GM18519 (cell line): ENCODE results near the gene GNA12.

Experiments used
- ATAC-seq: cut with Tn5 transposase; IDR thresholded peaks from one replicate; pipeline ENCODE4 v1.9.1; 2021; ENCODE audit warnings: mild to moderate bottlenecking, moderate library complexity; ENCODE audit not compliant: unreplicated experiment, low FRiP score

GNA12 gene

DNA sequence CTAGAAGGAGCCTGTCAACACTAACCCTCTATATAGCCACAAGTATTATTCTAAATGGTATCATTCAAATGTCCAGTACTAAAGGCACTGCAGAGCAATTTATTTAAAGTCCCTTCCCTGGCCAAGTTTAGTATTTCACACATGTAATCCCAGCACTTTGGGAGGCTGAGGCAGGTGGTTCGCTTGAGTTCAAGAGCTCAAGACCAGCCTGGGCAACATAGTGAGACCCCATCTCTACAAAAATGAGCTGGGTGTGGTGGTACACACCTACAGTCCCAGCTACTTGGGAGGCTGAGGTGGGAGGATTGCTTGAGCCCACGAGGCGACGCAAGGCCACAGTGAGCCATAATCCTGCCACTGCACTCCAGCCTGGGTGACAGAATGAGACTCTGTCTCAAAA is 3.6 kb downstream of the GNA12 start:
- no peak for ATAC-seq

DNA sequence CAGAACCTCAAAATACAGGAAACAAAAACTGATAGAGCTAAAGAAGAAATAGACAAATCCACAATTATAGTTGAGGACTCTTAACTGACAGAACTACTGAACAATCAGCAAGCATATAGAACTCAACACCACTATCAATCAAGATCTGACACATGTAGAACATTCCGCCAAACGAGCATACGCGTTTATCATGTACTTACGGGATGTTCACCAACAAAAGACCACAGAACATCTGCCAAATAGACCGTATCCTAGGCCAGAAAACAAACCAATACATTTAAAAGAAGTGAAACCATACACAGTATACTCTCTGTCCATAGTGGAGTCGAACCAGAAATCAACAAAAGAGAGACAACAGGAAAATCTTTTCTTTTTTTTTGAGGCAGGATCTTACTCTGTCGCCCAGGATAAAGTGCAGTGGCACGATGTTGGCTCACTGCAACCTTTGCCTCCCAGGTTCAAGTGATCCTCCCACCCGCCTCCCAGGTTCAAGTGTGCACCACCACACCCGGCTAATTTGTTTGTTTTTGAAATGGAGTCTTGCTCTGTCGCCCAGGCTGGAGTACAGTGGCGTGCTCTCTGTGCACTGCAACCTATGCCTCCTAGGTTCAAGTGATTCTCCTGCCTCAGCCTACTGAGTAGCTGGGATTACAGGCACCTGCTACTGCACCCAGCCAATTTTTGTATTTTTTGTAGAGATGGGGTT is 5.1 kb downstream of the GNA12 start:
- ATAC-seq: no peak

DNA sequence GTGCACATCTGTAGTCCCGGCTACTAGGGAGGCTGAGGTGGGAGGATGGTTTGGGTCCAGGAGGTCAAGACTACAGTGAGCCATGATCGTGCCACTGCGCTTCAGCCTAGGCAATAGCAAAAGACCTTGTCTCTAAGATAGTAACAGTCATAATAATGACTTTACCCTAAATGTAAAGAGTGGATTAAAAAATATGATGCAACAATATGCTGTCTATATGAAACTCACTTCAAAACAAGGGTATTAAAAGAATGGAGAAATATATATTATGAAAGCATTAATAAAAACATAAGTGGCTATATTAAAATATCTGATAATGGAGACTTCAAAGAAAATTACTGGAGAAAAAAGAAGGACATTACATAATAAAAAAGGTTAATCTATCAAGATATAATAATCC is 5.7 kb downstream of the GNA12 start:
- ATAC-seq: no peak

GRCh38 chr7:2837496-2837895 is 6.6 kb downstream of the GNA12 start:
- ATAC-seq: no peak

- ATAC-seq: no peak
Measured at GRCh38 chr7:2834748-2835441, 9.2 kb downstream of the GNA12 start.

DNA sequence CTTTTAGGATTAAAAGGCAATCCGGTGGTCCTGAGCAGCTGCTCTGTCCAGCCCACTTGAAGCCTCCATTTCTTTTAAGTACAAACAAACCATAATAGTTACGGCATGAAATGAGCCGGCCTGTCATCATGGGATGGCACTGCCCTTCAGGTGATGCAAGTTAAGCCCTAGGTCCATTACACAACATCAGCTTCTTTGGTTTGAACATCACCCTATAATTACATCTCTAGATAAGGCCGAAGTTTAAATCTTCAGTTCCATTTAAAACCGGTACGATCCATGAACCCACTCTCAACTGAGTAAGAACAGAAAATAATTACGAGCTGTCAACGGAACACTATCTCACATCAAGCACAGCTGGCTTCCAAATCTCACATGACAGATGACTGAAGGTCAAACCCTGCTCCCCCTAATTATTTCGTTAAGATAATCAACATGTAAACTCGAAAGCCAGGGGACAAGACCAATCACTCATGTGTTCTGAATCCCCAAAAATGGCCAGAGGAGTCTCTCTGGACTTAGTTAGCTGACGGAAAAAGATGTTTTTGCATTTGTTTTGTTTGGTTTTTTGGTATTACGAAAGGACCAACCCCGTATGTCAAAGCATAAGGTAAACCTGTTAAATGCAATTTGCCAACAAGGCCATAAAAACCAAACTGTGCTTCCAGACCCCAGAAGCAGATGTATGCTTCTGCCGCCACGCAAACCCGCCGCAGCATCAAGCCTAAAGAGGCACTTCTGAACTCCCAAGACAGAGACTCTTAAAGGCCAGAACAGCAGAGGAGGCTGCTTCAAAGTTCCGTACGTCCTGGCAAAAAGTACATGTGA is 10.8 kb downstream of the GNA12 start:
- no peak for ATAC-seq

GRCh38 chr7:2832461-2832860 is 11.6 kb downstream of the GNA12 start:
- ATAC-seq: no peak

- no peak for ATAC-seq
Measured at GRCh38 chr7:2830609-2831376, 13.3 kb downstream of the GNA12 start.

GRCh38 chr7:2829040-2829439 is 15.1 kb downstream of the GNA12 start:
- no peak for ATAC-seq

DNA sequence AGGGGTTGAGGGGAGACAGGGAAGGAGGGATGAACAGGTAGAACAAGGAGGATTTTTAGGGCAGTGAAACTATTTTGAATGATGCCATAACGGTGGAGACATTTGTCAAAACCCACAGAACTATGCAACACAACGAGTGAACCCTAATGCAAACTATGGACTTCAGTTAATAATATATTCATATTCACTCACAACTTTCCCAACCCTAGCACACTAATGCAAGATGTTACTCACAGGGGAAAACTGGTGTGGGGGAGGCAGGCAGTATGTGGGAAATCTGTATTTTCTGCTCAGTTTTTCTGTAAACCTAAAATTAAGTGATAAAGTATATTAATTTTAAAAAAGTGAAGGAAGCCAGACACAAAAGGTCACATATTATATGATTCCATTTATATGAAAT is 17.3 kb downstream of the GNA12 start:
- no peak for ATAC-seq

- no peak for ATAC-seq
Measured at GRCh38 chr7:2825559-2826227, 18.4 kb downstream of the GNA12 start.

DNA sequence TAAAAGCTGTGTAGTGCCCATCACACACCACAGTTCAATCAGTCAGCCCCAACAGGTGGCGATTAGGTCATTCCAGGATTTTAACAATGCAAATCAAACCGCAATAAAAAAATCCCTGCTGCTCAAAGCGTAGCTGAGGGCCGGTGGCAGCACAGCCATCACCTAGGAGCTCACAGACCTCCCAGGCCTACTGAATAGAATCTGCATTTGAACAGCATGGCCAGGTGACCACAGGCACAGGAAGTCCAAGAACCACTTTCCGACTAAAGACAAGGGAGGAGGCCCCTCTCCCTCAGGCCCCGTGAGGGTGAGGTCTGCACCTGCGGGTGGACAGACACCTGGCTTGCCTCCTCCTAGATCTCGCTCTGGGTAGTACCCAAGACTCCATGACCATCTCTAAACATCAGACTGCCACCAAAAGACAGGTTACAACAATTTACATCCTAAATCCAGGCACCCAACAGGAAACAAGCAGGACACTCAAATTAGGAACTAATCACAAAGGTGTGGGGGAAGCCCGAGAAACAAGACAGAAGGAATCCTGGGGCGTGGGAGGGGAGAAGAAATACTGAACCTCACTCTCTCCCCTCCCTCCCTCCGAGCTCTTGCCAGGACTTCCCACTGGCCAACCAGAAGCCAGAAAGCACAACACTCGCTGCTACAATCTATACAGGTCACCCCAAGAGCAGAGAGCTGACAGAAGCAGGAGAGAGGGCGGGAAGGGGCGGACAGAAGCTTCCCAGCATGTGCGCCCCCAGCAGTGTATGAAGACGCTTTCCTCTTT is 19.2 kb downstream of the GNA12 start:
- no peak for ATAC-seq

- ATAC-seq: no peak
Measured at GRCh38 chr7:2824026-2824677, 20.0 kb downstream of the GNA12 start.

DNA sequence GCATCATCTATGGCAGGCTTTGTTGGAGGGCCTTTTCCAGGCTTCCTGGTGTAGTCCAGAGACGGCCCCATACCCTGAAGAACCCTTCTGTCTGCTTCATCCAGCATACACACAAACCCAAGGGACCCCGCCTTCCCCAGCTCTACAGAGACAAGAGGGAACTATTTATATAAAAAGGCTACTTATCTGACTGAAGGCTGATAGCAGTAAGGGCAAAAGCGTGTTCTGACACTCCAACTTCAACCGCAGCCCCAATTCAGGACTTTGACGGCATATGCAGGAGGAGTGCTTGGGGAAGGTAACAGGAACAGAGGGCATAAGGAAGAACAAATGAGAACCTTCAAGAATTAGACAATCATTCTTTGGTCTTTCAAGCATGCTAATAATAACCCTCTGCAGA is 21.0 kb downstream of the GNA12 start:
- no peak for ATAC-seq

DNA sequence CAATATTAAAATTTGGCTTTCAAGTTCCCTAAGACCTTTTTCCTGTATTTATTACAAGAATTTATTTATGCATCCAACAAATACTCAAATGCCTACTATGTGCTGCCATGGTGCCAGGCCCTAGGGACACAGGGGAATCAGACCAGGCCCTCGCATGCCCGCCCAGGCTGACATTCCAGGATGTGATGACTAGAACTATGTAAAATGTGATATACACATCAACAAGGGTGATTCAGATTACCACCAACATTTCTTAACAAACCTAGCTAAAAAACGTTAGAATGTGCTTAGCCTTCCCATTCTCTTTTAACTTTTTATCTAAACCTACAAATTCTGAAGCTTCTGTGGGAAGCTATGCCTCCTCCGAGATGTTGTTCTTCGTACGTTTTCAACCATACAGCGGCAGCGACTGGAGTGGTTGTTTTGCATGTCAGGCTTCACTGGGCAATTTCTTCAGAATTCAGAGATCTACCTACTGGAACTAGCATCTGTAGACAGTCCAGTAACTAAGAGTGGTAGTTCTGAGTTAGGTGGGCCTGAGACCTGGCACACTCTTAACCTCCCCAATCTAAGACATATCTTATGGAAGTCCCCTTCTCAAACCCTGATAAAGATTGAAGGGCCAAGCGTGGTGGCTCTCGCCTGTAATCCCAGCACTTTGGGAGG is 22.1 kb downstream of the GNA12 start:
- ATAC-seq: peak; percentile 46

- no peak for ATAC-seq
Measured at GRCh38 chr7:2821161-2821841, 22.8 kb downstream of the GNA12 start.

- ATAC-seq: no peak
Measured at GRCh38 chr7:2820508-2820934, 23.6 kb downstream of the GNA12 start.

DNA sequence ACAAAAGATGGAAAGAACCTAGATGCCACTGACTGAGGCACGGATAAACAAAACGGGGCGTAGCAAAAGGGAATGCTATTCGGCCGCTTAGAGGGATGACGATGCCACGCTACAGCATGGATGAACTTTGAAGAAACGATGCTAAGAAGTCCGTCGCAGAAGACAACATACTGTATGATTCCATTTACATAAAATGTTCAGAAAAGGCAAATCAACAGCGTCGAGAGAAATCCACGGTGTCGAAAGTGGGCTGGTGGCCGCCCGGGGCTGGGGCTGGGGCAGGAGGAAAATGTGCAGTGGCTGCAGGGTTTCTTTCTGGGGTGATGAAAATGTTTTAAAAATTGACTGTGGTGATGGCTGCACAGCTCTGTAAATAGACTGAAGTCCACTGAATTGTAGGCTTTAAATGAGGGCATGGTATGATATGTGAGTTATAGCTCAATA is 24.1 kb downstream of the GNA12 start:
- no peak for ATAC-seq
